Activated CD8-positive, alpha-beta memory T cell treated with anti-CD3 and anti-CD28 coated beads, Interleukin-2, amount 50 U/mL, for 48 hours (primary cell): Measurements from ENCODE around the gene SYT1.

Experiments
- DNase-seq: peaks from one replicate; pipeline ENCODE4 v3.0.0-alpha.2; 2020

SYT1 gene

DNA sequence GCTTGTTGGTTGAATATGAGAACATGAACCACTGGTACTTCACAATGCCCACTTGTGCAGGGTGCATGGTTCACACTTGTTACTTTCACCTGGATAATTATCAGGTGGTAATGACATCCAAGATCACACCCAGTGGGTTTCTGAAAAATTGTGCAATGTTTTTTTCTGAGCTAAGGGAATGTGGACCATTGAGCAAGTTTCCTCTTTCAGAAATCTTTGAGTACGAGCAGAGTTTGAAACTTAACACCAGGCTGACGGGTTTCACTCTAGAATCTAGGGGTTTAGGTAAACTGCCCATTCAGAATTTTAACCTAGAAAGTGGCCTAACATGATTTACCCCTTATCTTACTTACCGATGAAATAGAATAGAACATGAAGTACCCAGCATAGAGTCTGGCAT is 436.6 kb downstream of the SYT1 start:
- no peak for DNase-seq

DNA sequence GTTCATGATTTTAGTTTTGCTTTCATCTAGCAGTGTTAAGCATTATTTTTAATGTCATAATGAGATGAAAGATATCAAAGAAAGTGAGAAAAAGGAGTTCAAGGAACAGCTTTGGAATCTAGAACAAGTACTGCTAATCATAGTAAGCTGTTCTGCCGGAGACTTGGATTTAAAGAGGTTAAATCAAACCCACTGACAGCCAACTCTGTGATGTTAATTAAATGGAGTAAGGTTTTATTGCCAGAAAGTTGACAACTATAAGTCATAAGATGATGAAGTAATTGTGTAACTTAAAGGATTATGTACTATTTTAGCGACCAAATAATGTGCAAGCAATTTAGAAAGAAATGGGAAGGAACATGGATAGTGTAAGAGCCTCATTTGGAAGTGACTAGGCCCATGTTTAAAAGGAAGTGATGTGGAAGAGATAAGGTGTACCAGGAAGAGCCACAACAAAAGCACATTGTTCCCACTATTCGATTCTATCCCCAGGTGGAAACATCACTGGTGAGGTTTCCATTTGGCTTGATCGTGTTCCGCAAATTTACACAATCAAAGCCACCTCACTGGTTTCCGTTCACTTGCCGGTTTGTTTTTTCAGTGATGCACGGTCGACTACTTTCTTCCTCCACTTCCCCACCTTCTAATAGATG is 437.7 kb downstream of the SYT1 start:
- DNase-seq, result no peak

DNA sequence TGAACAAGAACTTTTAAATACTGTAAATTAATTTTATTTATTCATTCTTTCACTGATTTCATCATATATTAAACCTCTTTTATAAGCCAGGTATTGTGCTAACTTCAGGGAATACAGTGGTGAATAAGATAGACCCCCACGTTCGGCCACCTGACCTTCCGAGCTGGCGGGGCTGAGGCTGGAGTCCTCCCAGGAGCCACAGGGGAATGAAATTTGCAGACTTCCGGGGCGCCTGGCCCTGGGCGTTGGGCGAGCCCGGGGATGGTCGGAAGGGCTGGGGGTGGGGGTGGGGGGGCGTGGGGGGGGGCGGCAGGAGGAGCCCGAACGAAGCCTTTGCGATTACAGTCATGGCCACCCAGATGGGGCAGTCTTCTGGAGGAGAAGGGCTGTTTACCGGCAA is 442.8 kb downstream of the SYT1 start:
- no peak for DNase-seq

DNA sequence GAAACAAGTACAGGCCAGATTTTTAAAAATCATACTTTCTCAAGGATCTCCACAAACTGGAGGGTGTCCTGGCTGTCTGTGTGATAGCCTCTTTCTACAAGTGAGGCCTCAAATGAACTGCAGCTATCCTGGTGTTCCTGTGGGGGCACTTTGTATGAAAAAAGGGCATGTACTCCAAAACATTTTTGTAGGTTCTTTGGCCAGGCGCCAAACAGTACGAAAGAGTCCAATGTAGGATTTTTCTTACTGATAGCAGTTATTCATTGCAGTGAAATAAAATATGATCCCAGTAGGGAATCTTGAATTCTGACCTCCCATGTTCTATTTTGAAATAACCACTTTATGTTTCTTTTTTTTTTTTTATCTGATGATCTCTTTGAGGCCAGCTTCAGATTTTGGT is 444.5 kb downstream of the SYT1 start:
- no peak for DNase-seq

DNA sequence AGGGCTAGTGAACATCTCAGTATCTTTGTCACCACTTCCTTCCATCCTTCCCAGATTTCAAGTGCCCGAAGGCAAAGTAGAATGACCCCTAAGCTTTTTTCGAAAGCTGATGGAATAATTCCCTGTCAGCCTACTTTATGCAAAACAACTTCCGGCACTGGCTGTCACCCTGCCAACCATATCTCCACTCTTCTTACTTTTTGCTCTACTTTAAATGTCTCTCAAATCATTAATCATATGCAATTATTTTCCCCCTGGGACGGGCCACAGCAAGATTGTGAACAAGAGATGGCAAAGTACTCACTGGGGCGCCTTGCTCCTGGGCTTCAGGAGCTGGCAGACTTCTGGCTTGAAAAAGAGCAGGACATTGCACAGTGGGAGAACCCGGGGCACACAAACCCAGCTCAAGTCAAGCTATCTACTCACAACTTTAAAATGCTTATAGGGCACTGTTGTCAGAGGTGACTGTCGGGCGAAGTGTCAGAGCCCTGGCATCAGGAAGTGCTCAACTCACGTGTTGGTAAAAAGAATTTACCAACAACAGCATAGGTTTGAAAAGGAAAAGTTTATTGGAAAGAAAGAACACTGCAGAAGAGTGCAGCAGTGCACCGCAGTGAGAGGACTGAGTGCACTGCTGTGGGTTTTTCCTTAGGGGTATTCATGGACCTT is 452.7 kb downstream of the SYT1 start:
- DNase-seq, result no peak

DNA sequence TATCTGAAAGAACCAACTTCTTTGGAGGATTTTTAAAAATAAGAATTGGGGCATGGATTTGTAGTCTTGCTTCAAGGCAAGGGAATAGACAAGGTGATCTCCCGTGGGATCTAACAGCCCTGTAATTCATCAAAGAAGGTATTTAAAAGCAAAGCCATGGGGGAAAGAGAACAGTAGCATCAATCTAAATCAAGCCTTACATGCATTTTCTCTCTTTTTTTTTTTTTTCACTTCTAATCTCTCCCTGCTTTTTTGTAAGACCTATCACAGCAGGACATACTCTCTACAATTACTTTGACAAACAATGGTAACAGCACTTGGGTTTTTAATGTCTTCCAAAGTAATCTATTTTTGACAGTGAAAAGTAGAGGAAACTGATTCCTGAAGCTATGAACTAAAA is 458.3 kb downstream of the SYT1 start:
- DNase-seq, result no peak

DNA sequence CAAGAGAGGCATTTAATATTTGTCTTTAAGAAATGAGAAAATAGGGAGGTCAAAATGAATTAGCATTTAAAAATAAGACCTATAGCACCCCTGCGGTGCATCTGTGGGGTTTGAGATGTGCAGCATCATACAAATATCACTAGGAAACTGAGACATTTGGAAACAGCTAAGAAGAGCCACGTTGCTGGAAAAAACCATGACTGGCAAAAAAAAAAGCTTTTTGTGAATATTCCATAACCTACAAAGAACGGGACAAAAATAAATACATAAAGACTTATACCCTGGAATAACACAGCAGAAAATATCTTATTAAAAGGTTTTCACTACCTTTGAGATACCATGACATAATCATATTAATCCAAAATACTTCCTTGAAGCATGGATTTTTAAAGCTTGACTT is 460.0 kb downstream of the SYT1 start:
- DNase-seq, result no peak

DNA sequence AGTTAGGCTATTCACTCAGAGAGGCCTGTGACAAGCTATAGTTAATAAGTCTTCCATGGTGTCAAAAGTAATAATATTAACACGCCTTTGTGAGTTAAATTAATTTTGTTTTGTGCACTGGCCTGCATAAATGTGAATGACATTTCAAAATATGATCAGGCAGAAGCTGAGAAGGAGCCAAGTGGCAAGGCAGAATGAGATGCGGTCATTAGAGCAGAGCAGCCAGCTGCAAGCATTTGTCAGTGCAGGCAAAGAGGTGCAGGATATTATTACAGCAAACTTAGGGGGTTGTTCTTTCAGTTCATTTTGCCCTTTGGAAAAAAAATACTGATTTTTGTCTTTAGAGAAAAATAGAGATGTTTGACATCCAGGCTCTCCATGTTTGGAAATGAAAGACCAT is 461.6 kb downstream of the SYT1 start:
- no peak for DNase-seq

DNA sequence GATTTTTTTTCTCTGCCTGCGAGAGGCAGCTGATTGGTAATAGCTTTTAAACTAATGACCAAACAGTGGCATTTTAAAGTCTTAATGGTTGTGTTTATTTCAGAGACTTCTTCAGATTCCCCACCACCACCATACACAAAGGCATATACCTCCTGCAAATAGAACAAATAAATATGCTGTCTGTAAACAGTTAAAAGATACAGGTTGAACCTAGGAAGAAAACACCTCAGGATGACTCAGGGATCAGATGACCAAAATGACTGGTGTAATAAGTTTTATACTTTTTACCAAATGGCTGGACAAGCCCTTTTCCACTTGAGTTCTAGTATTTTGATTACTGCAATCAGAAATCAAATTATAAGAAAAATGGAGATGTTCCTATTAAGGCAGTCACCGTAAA is 462.1 kb downstream of the SYT1 start:
- DNase-seq, result no peak

DNA sequence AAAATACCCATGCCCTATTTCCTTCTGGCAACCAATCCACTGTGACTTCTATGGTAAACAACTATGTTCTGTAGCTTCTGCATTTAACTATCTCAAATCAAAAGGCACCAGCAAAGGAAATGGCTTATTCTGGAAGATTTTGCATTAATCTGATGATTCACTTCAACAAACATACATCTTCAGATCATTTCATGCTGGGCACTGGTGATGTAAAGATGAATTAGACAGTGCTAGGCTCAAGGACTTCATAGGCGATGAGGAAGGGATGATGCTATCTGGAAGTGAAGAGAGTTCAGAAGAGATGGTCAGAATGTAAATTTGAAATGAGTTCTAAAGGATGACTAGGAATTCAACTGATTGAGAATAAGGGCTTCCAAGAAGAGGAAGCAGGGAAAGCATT is 462.9 kb downstream of the SYT1 start:
- no peak for DNase-seq

DNA sequence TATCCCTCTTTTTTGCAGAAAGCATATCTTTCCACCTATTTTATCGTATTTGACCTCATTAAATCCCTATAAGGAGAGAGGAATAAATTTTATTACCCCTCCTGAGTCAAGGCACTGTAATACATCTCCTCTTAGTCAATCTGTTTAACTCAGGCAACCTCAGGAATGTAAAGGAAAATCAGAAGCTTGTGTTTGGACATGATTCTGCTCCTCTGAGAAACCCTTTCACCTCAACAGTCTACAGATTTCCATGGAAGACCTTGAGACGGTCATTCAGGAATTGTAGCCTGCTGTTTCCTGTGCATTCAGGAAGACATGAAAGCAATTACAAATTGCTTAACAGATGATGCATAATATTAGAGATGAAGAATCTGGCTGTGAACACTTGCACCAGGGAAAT is 465.4 kb downstream of the SYT1 start:
- DNase-seq, result no peak

DNA sequence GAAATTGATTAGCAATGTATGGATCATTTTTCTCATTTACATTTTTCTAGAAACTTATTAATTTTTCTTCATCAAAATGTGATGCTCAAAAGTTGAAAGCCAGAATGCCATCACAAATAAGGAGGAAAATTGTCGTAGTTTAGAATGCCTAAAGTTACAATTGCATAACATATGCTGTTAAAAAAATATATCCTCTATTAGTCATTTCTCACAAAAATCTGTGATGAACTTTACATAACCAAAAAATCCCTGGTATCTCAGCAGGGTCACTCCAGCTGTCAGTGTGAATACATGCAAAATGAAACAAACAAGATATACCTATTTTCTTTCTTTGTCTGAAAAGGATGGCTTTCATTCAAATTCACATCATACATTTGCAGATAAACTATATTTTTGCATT is 467.3 kb downstream of the SYT1 start:
- no peak for DNase-seq

DNA sequence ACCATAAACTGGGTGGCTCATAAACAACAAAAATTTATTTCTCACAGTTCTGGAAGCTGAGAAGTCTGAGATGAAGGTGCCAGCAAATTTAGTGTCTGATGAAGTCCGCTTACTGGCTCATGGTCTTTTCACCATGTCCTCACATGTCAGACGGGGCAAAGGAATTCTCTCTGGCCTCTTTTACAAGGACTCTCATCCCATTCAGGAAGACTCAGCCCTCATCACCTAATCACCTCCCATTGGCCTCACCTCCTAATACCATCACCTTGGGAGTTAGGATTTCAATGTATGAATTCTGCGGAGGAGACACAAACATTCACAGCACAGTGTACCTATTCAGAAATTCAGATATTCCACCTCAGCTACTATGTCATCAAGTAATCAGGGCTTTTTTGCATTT is 468.6 kb downstream of the SYT1 start:
- DNase-seq, result no peak

DNA sequence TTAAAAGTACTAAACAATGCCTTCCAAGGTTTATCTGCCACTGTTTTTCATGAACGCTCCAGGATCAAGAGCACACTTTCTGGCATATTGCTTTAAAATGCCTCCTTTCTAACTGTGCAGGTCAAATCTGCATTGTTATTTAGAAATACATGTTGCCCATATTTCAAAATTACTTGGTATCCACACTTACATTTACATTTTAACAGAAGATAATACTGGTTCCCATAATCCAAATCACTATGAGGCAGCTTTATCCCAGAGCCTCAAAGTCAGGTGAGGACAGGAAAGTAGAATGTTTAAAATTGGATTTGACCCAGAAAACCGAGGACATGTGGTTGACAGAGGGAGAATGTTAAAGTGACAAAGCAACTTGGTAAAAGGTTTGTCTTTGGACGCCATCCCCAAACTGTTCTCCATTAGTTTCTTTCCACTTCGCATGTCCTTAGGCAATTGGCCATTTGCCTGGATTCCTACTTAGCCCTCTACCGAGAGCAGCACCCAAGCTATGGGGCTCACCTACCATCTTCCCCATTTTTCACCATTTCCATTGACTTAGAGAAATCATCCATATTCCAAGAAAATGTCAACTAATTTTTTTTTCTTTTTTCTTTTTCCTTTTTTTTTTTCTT is 473.2 kb downstream of the SYT1 start:
- no peak for DNase-seq

DNA sequence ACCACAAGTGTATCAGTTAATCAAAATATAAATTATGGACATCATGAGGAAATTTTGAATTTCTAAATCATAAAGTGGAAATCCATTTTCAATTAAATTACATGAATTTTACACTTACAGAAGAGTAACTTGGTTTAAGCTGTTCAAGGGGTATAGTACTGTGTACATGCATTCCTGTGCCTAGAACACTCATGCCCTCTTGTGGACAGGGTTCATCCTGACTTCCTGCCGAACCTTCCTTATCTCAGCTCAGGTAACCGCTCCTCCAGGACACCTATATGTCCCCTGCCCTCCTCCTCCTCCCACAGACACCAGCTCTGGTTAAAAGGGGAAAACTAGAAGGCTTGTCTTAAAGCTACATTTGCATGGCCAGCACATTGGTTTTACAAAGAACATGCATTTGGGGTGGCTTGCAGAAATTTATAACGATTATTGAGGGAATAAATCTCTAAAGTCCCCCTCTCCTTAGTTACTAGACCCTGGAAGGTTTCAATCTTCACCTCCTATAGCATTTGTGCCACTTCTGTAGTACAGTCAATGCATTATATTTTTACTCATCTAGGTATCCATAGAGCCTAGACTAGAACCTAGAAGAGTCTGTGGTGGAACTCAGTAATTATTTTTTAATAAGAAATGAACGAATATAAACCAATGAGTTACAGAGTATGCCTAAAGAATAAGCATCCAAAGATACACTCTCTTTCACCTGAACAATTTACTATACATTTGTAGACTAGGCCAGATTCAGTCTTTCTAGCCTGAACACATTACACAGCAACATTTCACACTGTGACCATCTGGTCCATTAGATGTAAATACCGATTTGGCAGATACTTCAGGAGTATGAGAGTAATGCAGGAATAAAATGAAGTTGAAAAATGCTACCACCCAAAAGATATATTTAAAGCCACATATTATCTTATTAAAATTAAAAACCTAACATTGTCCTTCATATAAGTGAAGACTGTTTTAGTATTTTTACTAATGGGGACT is 480.6 kb downstream of the SYT1 start:
- no peak for DNase-seq

DNA sequence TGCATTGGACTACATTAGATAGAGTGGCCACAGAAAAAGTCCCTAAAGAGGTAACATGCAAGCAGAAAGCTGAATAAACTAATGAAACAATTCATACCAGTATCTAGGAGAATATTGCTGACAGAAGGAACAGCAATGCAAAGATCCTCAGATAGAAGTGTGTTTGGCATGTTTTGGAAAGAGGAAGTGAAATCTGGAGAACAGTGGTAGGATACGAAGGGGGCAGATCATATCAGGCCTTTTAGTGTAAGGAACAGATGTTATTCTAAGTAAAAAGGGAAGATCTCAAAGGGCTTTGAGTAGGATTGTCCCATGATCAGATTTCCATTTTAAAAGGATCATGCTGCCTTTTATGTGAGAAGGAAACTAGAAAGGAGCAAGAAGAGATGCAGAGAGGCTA is 483.3 kb downstream of the SYT1 start:
- DNase-seq, result no peak

DNA sequence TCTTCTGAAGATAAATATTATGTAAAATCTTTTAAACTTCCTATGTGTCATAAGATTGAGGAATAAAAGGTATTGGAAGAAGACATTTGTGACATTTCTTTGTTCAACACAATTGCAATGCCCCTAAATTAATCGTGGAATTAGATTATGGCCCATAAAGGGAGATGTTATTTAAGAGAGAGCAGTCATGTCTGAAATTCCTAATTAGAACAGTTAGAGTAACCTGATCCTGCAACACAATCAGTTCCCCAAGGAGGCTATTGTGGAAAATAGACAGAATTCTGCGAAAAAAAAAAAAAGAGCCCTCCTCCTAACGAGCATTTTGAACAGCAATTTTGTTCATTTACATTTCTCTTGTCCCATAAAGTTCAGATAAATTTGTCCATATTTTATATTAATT is 486.7 kb downstream of the SYT1 start:
- DNase-seq, result no peak

DNA sequence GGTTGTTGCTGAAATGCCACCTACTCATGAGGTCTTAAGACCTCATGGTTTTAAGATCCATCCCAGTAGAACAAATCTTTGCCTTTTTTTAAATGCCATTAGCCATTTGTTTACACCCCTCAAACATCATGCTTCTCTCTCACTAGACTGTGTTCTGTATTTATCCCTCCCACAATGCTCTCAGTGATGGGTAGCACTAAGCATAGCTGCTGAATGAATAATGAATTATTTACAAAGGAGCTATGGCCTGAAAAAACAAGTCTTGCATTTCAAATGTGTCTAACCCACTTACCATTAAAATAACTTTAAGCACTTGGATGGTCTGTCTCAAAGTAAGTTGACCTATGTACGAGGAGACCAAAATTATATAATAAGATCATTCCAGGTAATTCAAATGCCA is 491.6 kb downstream of the SYT1 start:
- no peak for DNase-seq

DNA sequence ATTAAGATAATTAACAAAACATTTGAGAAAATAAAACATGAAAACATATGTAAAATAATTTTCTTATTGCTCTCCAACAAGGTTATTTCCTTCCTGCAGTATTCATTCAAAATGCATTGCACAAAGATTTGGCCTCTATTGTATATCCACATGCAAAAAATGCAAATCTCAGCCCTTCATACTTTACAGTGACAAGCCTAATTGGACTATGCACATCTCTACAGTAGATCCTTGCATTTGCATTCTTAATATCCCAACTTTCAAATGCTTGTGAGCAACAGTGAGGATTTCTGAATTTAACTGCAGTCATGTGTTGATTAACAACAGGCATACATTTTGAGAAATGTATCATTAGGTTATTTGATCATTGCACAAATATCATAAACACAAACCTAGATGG is 492.5 kb downstream of the SYT1 start:
- DNase-seq, result no peak

DNA sequence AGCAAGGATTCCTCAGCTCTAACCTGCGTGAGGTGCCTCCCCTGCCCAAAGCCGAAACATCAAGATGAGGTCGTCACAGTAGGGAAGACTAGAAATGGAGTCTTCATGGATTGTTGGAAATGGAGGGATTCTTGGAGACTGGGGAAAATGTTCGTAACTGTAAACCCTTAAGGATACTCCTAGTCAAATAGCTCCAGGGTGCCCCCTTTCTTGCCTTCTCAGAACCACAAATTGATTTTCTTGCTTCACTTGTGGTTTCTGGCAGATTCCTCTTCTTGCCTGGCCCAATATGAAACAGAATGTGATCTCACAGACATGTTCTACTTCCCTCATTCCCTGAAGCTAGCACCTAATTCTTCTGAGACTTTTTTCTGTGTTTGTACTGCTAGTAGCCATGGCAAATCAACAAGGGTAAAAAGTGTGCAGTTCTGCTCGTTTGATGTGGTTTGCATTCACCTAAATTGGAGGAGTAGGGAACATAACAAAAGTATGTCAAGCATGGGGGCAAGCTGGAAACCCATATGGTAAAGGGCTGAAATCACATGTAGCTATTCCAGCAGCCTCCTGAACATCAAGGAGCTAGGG is 494.2 kb downstream of the SYT1 start:
- DNase-seq, result no peak

DNA sequence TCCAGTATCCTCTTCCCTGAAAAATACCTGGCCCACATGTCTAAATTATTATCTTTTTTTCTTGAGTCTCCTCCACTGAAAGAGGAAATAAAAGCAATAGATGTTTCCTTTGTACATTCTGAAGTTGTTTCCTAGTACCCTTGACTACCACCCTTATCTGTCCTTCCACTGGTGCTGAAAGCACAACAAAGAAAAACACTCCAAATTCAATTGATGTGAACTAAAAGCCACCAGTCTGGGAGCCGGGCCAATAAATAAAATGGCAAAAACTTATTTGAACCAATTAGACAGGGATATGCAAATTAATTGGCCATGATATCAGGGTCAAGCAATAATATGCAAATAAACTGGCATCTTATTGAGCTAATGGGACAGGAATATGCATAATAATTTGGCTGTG is 495.7 kb downstream of the SYT1 start:
- DNase-seq, result no peak

DNA sequence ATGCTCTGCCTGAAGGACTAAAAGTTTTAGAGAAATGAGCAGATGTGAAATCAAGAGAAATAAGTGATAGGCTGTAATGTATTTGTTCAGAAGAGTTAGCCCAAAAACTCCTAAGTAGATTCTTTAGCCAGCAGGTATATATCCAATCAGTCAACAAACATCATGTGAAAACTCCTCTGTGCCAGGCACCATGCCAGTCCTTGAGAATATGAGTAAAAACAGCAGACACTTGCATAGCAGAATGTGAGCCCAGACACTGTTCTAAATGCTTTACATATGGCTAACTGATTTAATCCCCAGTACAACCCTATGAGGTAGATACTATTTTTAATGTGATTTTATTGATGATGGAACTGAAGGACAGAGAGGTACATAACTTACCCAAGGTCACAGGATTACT is 496.4 kb downstream of the SYT1 start:
- DNase-seq, result no peak

DNA sequence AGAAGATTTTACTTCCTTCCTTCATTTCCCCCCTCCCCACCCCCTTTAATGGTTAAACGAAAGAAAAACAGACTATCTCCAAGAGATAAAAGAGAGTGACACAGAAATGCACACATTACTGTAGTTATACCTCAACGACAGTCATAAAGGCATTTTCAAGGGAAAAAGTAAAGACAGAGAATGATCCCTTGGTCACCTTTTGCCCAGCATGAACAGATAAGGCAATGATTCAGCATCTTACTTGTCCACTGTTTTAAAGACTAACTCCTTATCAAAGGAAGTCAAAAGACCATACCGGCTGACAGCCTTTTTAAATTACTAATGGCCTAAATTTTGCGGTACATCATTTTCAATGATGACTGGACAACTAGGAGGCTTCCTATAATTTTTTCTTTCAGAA is 499.6 kb downstream of the SYT1 start:
- DNase-seq, result no peak
